ENCODE results near the gene MDM2. TPM values are rescaled to one million over a fixed set of nuclear protein-coding genes. Genes with fewer than 3 reads are reported as not detected.
A peak's percentile ranks its signal among the peaks of the same experiment; 100 is the strongest.

The MDM2 gene
- total RNA-seq, 3 donors from 2014 or later (not counting 1 experiment from before 2014, with no cell fraction given) = 130 to 143 (median 132) TPM

GRCh38 chr12:68844788-68845695, 37.1 kb downstream of the MDM2 start:
- Histone ChIP-seq H3K4me3 (ENCODE audit: low read length) (no peak overlapping the region), H3K27me3 (ENCODE audit: control insufficient read depth, insufficient read depth, low read length) (no peaks in the 10 kb centered on the region), H3K4me1 (ENCODE audit: control insufficient read depth, insufficient read depth, low read length) (no peaks in the 10 kb centered on the region), H3K36me3 (ENCODE audit: control insufficient read depth, insufficient read depth, low read length) (peaks cover 18% of the 10 kb centered on the region), H3K9me3 (ENCODE audit: control insufficient read depth, insufficient read depth, low read length) (no peaks in the 10 kb centered on the region), H3K27ac (ENCODE audit: low read length) (no peak overlapping the region)
- no peaks in the 10 kb centered on the region for H3K9me3 Mint-ChIP-seq
- H3K36me3 Mint-ChIP-seq = no peaks in the 10 kb centered on the region
- H3K27me3 Mint-ChIP-seq (ENCODE audit: low read depth in 2 of 2) = no peaks in the 10 kb centered on the region
- H3K27ac Mint-ChIP-seq = peak overlapping the region in 1 of 2 donors; percentile 30
- WGBS (ENCODE audit: insufficient coverage) = 96% methylated on average over 14 of the region's 14 CpGs
- TF ChIP-seq CTCF (IDR thresholded peaks at IDR 0.05) = no peak
- no peak overlapping the region for H3K4me3 Mint-ChIP-seq
- DNase-seq (no peak), ATAC-seq (no peak)
- intact Hi-C loops (cut with micrococcal nuclease) = no loop called here
- H3K4me1 Mint-ChIP-seq = peaks cover 0 to 10% of the 10 kb centered on the region in 2 donors

GRCh38 chr12:68846811-68847210, 38.8 kb downstream of the MDM2 start:
- H3K4me3 ChIP-seq (ENCODE audit: low read length) = no peak overlapping the region
- no peaks in the 10 kb centered on the region for H3K27me3 ChIP-seq (ENCODE audit: control insufficient read depth, insufficient read depth, low read length)
- no peak overlapping the region for H3K27ac ChIP-seq (ENCODE audit: low read length)
- peak overlapping the region in 1 of 2 donors; percentile 73 for H3K27ac Mint-ChIP-seq
- no peak for DNase-seq
- no peaks in the 10 kb centered on the region for H3K9me3 ChIP-seq (ENCODE audit: control insufficient read depth, insufficient read depth, low read length)
- WGBS (ENCODE audit: insufficient coverage) = 100% methylated on average over 1 of the region's 3 CpGs
- H3K4me3 Mint-ChIP-seq = no peak overlapping the region
- TF ChIP-seq CTCF (IDR thresholded peaks at IDR 0.05) = no peak
- H3K9me3 Mint-ChIP-seq = no peaks in the 10 kb centered on the region
- peaks cover 0 to 10% of the 10 kb centered on the region in 2 donors for H3K4me1 Mint-ChIP-seq
- intact Hi-C loops (cut with micrococcal nuclease) = no loop called here
- H3K27me3 Mint-ChIP-seq (ENCODE audit: low read depth in 2 of 2) = no peaks in the 10 kb centered on the region
- no peaks in the 10 kb centered on the region for H3K4me1 ChIP-seq (ENCODE audit: control insufficient read depth, insufficient read depth, low read length)
- no peak for ATAC-seq
- H3K36me3 ChIP-seq (ENCODE audit: control insufficient read depth, insufficient read depth, low read length) = peaks cover 10% of the 10 kb centered on the region
- no peaks in the 10 kb centered on the region for H3K36me3 Mint-ChIP-seq

- no peak for TF ChIP-seq CTCF (IDR thresholded peaks at IDR 0.05)
- H3K4me3 Mint-ChIP-seq = no peak overlapping the region
- H3K4me1 Mint-ChIP-seq = no peaks in the 10 kb centered on the region
- WGBS (ENCODE audit: insufficient coverage) = 90% methylated on average over 3 of the region's 4 CpGs
- H3K36me3 Mint-ChIP-seq = no peaks in the 10 kb centered on the region
- ATAC-seq (no peak), DNase-seq (no peak)
- no peaks in the 10 kb centered on the region for H3K9me3 Mint-ChIP-seq
- no peaks in the 10 kb centered on the region for H3K9me3 ChIP-seq (ENCODE audit: control insufficient read depth, insufficient read depth, low read length)
- no peak overlapping the region for H3K4me3 ChIP-seq (ENCODE audit: low read length)
- no peaks in the 10 kb centered on the region for H3K4me1 ChIP-seq (ENCODE audit: control insufficient read depth, insufficient read depth, low read length)
- no peaks in the 10 kb centered on the region for H3K36me3 ChIP-seq (ENCODE audit: control insufficient read depth, insufficient read depth, low read length)
- H3K27ac ChIP-seq (ENCODE audit: low read length) = no peak overlapping the region
- no peaks in the 10 kb centered on the region for H3K27me3 Mint-ChIP-seq (ENCODE audit: low read depth in 2 of 2)
- intact Hi-C loops (cut with micrococcal nuclease) = no loop called here
- no peak overlapping the region for H3K27ac Mint-ChIP-seq
- H3K27me3 ChIP-seq (ENCODE audit: control insufficient read depth, insufficient read depth, low read length) = no peaks in the 10 kb centered on the region
Observed at GRCh38 chr12:68850390-68850789, 42.4 kb downstream of the MDM2 start.
